Measurements from ENCODE around the gene SMPX.

- TF ChIP-seq CTCF (IDR thresholded peaks at IDR 0.05) (no peak), POLR2AphosphoS5 (IDR thresholded peaks at IDR 0.05) (no peak), POLR2A (IDR thresholded peaks at IDR 0.05) (no peak)
Measured at GRCh38 chrX:21700967-21701366, 56.9 kb downstream of the SMPX start.

Measured in sigmoid colon (tissue), 4 donors.